H1 (cell line): ENCODE data around the gene ANK2. TPM values are rescaled to one million over a fixed set of nuclear protein-coding genes. Genes with fewer than 3 reads are reported as not detected.

Experiments
- CTCF ChIA-PET: fragments of 300-600 bp; sonication (Branson Sonifier 250); formaldehyde crosslinking; loops from one replicate; lab custom pipeline; 2021; ENCODE audit not compliant: partially characterized antibody; lab: Charles Lee
- POLR2A ChIA-PET: fragments of 300-600 bp; sonication (Branson Sonifier 250); formaldehyde crosslinking; loops from one replicate; lab custom pipeline; 2021; ENCODE audit warnings: inconsistent platforms; ENCODE audit not compliant: partially characterized antibody; lab: Charles Lee
- DNase-seq, 2 experiments: peaks; one replicate each; pipeline versions ENCODE4 v3.0.0 to v3.0.0-alpha.2; 2010 to 2022; ENCODE audit warnings: low spot score in 2 of 2, low read depth in 1 of 2, mixed read lengths in 1 of 2
- FAIRE-seq: peaks from 2 replicates; lab custom pipeline; 2011; peaks lifted over from hg19 to GRCh38; lab: Jason Lieb, UNC
- H2AFZ ChIP-seq: 2 replicates; pipeline ENCODE4 v1.8.1; 2012; ENCODE audit warnings: low read length, inconsistent platforms
- H2AK5ac ChIP-seq: 2 replicates; pipeline ENCODE4 v1.6.1; 2013; ENCODE audit warnings: low read depth, low read length
- H2BK120ac ChIP-seq: replicated peaks from 2 replicates; pipeline ENCODE3; 2013; ENCODE audit warnings: low read depth, low read length, inconsistent platforms
- H2BK12ac ChIP-seq: 2 replicates; pipeline ENCODE4 v1.6.1; 2013; ENCODE audit warnings: low read depth, low read length
- H2BK15ac ChIP-seq: 2 replicates; pipeline ENCODE4 v1.6.1; 2013; ENCODE audit warnings: low read length
- H2BK20ac ChIP-seq: 2 replicates; pipeline ENCODE4 v1.6.1; 2013; ENCODE audit warnings: low read length
- H2BK5ac ChIP-seq: 2 replicates; pipeline ENCODE4 v1.6.1; 2013; ENCODE audit warnings: low read depth, low read length
- H3K14ac ChIP-seq: 2 replicates; pipeline ENCODE4 v1.6.1; 2013; ENCODE audit warnings: inconsistent platforms; ENCODE audit not compliant: insufficient read length
- H3K18ac ChIP-seq: 2 replicates; pipeline ENCODE4 v1.6.1; 2013; ENCODE audit warnings: low read length; ENCODE audit errors: extremely low read depth
- H3K23ac ChIP-seq: 2 replicates; pipeline ENCODE4 v1.6.1; 2013; ENCODE audit warnings: inconsistent platforms; ENCODE audit not compliant: insufficient read length
- H3K23me2 ChIP-seq: 2 replicates; pipeline ENCODE4 v1.6.1; 2013; ENCODE audit warnings: low read depth, low read length
- H3K27ac ChIP-seq: 2 replicates; pipeline ENCODE4 v1.6.1; 2011; ENCODE audit warnings: low read depth, low read length, inconsistent platforms
- H3K27me3 ChIP-seq, 4 experiments: replicated peaks in 1 of 4; 1 replicate in 1 of 4; 2 replicates in 3 of 4; pipeline versions ENCODE4 v1.6.1 to v1.8.1; 2011 to 2013; ENCODE audit warnings: low read length in 3 of 4, mild to moderate bottlenecking in 3 of 4, inconsistent platforms in 2 of 4, mixed read lengths in 2 of 4, moderate library complexity in 1 of 4; ENCODE audit not compliant: control insufficient read depth in 3 of 4, insufficient read depth in 3 of 4; ENCODE audit errors: extremely low read depth in 1 of 4
- H3K36me3 ChIP-seq, 4 experiments: 2 replicates each; pipeline versions ENCODE4 v1.6.1 to v1.8.1; 2011 to 2013; ENCODE audit warnings: mild to moderate bottlenecking in 4 of 4, low read length in 3 of 4, moderate library complexity in 2 of 4, control low read depth in 1 of 4, inconsistent platforms in 1 of 4; ENCODE audit not compliant: insufficient read depth in 4 of 4, control insufficient read depth in 2 of 4
- H3K4ac ChIP-seq: replicated peaks from 2 replicates; pipeline ENCODE3; 2013; ENCODE audit warnings: low read length, low read depth, mixed read lengths, inconsistent platforms; ENCODE audit not compliant: insufficient read length
- H3K4me1 ChIP-seq, 4 experiments: replicated peaks in 1 of 4; 1 replicate in 1 of 4; 2 replicates in 3 of 4; pipeline versions ENCODE4 v1.6.1 to v1.8.1; 2011 to 2013; ENCODE audit warnings: low read length in 3 of 4, inconsistent platforms in 2 of 4, mixed read lengths in 1 of 4; ENCODE audit not compliant: insufficient read depth in 4 of 4, control insufficient read depth in 3 of 4
- H3K4me2 ChIP-seq, 2 experiments: 2 replicates each; pipeline versions ENCODE4 v1.6.1 to v1.8.1; 2011 to 2013; ENCODE audit warnings: low read depth in 2 of 2, low read length in 2 of 2, control low read depth in 1 of 2, inconsistent platforms in 1 of 2, mild to moderate bottlenecking in 1 of 2; ENCODE audit not compliant: insufficient read depth in 1 of 2
- H3K4me3 ChIP-seq, 4 experiments: fragments of 200-600, 300-600 bp in 1 of 4; sonication (generic), shearing (Covaris generic), sonication (Bioruptor Twin) in 1 of 4; 2 replicates each; pipeline versions ENCODE4 v1.5.1 to v1.8.1; 2011 to 2016; ENCODE audit warnings: low read length in 4 of 4, low read depth in 3 of 4, control low read depth in 2 of 4, inconsistent platforms in 2 of 4, mild to moderate bottlenecking in 2 of 4, mixed read lengths in 1 of 4, moderate library complexity in 1 of 4; ENCODE audit not compliant: insufficient read depth in 2 of 4; ENCODE audit errors: extremely low read depth in 1 of 4
- H3K56ac ChIP-seq: replicated peaks from 2 replicates; pipeline ENCODE3; 2013; ENCODE audit warnings: low read depth, mild to moderate bottlenecking, mixed read lengths, low read length, inconsistent platforms; ENCODE audit not compliant: insufficient read length
- H3K79me1 ChIP-seq: 2 replicates; pipeline ENCODE4 v1.6.1; 2013; ENCODE audit warnings: low read depth, low read length, control low read depth
- H3K79me2 ChIP-seq, 2 experiments: 2 replicates each; pipeline versions ENCODE4 v1.6.1 to v1.8.1; 2012 to 2013; ENCODE audit warnings: low read length in 2 of 2, mild to moderate bottlenecking in 2 of 2, inconsistent platforms in 1 of 2; ENCODE audit not compliant: insufficient read depth in 2 of 2, control insufficient read depth in 1 of 2
- H3K9ac ChIP-seq, 4 experiments: replicated peaks in 1 of 4; 1 replicate in 1 of 4; 2 replicates in 3 of 4; pipeline versions ENCODE4 v1.6.1 to v1.8.1; 2011 to 2013; ENCODE audit warnings: low read depth in 3 of 4, low read length in 3 of 4, control low read depth in 2 of 4, mild to moderate bottlenecking in 2 of 4, moderate library complexity in 2 of 4, inconsistent platforms in 1 of 4; ENCODE audit errors: extremely low read depth in 1 of 4
- H3K9me3 ChIP-seq, 2 experiments: 2 replicates each; pipeline versions ENCODE4 v1.6.1 to v1.8.1; 2012 to 2013; ENCODE audit warnings: mild to moderate bottlenecking in 2 of 2, moderate library complexity in 2 of 2, control low read depth in 1 of 2, inconsistent platforms in 1 of 2, low read depth in 1 of 2, low read length in 1 of 2, mixed read lengths in 1 of 2; ENCODE audit not compliant: insufficient read depth in 2 of 2
- H4K20me1 ChIP-seq, 2 experiments: replicated peaks in 1 of 2; 2 replicates each; pipeline versions ENCODE3 to v1.8.1; 2011 to 2013; ENCODE audit warnings: inconsistent platforms in 2 of 2, low read length in 2 of 2, mild to moderate bottlenecking in 1 of 2; ENCODE audit not compliant: insufficient read depth in 2 of 2, control insufficient read depth in 1 of 2
- H4K5ac ChIP-seq: 2 replicates; pipeline ENCODE4 v1.6.1; 2013; ENCODE audit warnings: low read length, low read depth, mixed read lengths, inconsistent platforms; ENCODE audit not compliant: insufficient read length
- H4K8ac ChIP-seq: 2 replicates; pipeline ENCODE4 v1.8.0; 2013; ENCODE audit warnings: mild to moderate bottlenecking, moderate library complexity, low read length, inconsistent platforms; ENCODE audit not compliant: insufficient read depth; ENCODE audit errors: extremely low read depth
- H4K91ac ChIP-seq: replicated peaks from 2 replicates; pipeline ENCODE3; 2013; ENCODE audit warnings: low read length, mixed read lengths, inconsistent platforms; ENCODE audit not compliant: insufficient read length
- BCL11A ChIP-seq, 2 experiments: IDR thresholded peaks; one replicate each; pipeline ENCODE4 v1.6.1; 2011; ENCODE audit warnings: low read depth in 2 of 2, low read length in 2 of 2, mild to moderate bottlenecking in 2 of 2
- KDM4A ChIP-seq: IDR thresholded peaks from one replicate; pipeline ENCODE4 v1.7.1; 2012; ENCODE audit warnings: low read depth, mild to moderate bottlenecking, moderate library complexity, low read length, inconsistent platforms; ENCODE audit not compliant: severe bottlenecking
- WGBS, 2 experiments: shearing (Covaris generic) in 1 of 2; methylation state at CpG; one replicate each; pipeline versions ENCODE4 v1.1.6 to v1.1.7; 2013 to 2015; ENCODE audit warnings: low lambda C conversion rate in 2 of 2, mixed read lengths in 2 of 2, inconsistent platforms in 1 of 2, low coverage in 1 of 2, missing lambda C conversion rate in 1 of 2; ENCODE audit not compliant: insufficient replicate concordance in 2 of 2, insufficient coverage in 1 of 2, insufficient read length in 1 of 2; ENCODE audit errors: extremely low coverage in 1 of 2, missing lambda C conversion rate in 1 of 2; 5-methylcytosine and 5-hydroxymethylcytosine counted together
- polyA plus RNA-seq, 7 experiments: library from polyadenylated mRNA; depleted of rRNA in 3 of 7; stranded (reverse) in 5 of 7; unstranded in 2 of 7; fragments of >200 nt in 5 of 7; fragments of 200-250 nt in 2 of 7; gene quantifications; 1 replicate in 5 of 7; 2 replicates in 1 of 7; 4 replicates in 1 of 7; pipeline versions ENCODE4 v1.2.1 to v1.2.3, GENCODE V29; 2011 to 2013; ENCODE audit warnings: missing spikeins in 2 of 7, mixed read lengths in 2 of 7
- total RNA-seq: library from RNA; stranded (reverse); fragmentation: NEBNext Ultra II Directional; extraction: Animal tissue kit (Norgen Biotek cat#: 25700); gene quantifications from 2 replicates; pipeline ENCODE4 v1.2.1, GENCODE V29; 2021

The ANK2 gene
- total and polyA plus RNA-seq, 2 of the 8 experiments (the other 6 are each of a cell fraction or from before 2014, with no cell fraction given) = 14.2 to 35.1 TPM

DNA sequence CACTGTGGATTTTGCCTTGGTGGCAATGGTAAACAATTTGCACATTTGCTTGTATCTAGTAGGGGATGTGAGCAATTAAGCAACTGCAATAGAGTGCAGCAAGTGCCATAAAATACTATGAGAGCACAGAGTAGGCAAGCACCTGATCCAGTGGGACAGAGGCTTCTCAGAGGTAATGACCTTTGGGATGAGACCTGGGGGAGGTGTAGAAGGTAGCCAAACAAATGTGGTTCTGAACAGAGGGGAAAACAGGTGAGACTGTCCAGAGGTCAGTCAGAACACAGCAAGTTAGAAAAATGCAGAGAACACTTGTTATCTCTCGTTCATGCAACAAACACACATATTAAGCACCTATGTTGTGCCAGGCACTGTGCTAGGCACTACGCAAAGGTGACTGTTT lies 21.4 kb upstream of the ANK2 start:
- Histone ChIP-seq H3K23me2 (no peaks in the 10 kb centered on the region), H3K9me3 (no peaks in the 10 kb centered on the region), H3K18ac (no peak overlapping the region), H3K4me1 (peaks cover 0 to 13% (median 6%) of the 10 kb centered on the region in 4 experiments; a peak in 4 of 7 replicates), H2BK12ac (no peak overlapping the region), H3K79me2 (no peaks in the 10 kb centered on the region), H2AFZ (no peak overlapping the region), H3K9ac (no peak overlapping the region), H3K4me2 (no peak overlapping the region), H3K56ac (no peak overlapping the region), H3K23ac (no peak overlapping the region), H4K8ac (no peak overlapping the region), H3K14ac (no peak overlapping the region), H2BK120ac (no peak overlapping the region), H3K27me3 (no peaks in the 10 kb centered on the region), H2BK15ac (no peak overlapping the region), H3K4ac (peak overlapping the region; percentile 64), H4K5ac (no peak overlapping the region), H2BK5ac (no peak overlapping the region), H3K4me3 (no peak overlapping the region), H3K27ac (no peak overlapping the region), H3K79me1 (no peaks in the 10 kb centered on the region), H2BK20ac (no peak overlapping the region), H4K91ac (no peak overlapping the region), H3K36me3 (no peaks in the 10 kb centered on the region), H2AK5ac (peak overlapping the region; percentile 32; the same call in 1 of the 2 replicates), H4K20me1 (no peaks in the 10 kb centered on the region)
- CTCF ChIA-PET = no interaction called here
- 97% methylated on average over 2 of the region's 2 CpGs; no CpG with 5 or more reads in 1 of the 2 experiments for WGBS, 2 experiments
- DNase-seq (no peak), FAIRE-seq (no peak)
- POLR2A ChIA-PET = interaction anchor here (1.2 kb wide), 1 partner anchor 16 kb away, joined by 3 read pairs; no protein-coding TSS in a partner anchor
- TF ChIP-seq KDM4A (no peak), BCL11A (IDR thresholded peaks at IDR 0.05; ENCODE audit: low read depth in 2 of 2, low read length in 2 of 2) (no peak)
